ENCODE data around the gene GAGE13.

- TF ChIP-seq, protein P1, sequence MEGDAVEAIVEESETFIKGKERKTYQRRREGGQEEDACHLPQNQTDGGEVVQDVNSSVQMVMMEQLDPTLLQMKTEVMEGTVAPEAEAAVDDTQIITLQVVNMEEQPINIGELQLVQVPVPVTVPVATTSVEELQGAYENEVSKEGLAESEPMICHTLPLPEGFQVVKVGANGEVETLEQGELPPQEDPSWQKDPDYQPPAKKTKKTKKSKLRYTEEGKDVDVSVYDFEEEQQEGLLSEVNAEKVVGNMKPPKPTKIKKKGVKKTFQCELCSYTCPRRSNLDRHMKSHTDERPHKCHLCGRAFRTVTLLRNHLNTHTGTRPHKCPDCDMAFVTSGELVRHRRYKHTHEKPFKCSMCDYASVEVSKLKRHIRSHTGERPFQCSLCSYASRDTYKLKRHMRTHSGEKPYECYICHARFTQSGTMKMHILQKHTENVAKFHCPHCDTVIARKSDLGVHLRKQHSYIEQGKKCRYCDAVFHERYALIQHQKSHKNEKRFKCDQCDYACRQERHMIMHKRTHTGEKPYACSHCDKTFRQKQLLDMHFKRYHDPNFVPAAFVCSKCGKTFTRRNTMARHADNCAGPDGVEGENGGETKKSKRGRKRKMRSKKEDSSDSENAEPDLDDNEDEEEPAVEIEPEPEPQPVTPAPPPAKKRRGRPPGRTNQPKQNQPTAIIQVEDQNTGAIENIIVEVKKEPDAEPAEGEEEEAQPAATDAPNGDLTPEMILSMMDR (conservative IDR thresholded peaks at IDR 0.05; ENCODE audit: low read depth, low read length): peak; percentile 70
- no peak for TF ChIP-seq EZH2phosphoT487 (IDR thresholded peaks at IDR 0.05; ENCODE audit: borderline replicate concordance, low read length)
- TF ChIP-seq EZH2 (IDR thresholded peaks at IDR 0.05; ENCODE audit: low read length, unreplicated experiment): no peak
These were observed 39.6 kb upstream of the GAGE13 start for GRCh38 chrX:49291615-49292337.
